Raji (cell line): ENCODE measurements around the gene XCL2.

Experiments
- POLR2A ChIP-seq: IDR thresholded peaks from 2 replicates; pipeline ENCODE4 v1.6.1; 2011; ENCODE audit warnings: low read depth, low read length, control low read depth; ENCODE audit not compliant: insufficient read depth

The XCL2 gene

DNA sequence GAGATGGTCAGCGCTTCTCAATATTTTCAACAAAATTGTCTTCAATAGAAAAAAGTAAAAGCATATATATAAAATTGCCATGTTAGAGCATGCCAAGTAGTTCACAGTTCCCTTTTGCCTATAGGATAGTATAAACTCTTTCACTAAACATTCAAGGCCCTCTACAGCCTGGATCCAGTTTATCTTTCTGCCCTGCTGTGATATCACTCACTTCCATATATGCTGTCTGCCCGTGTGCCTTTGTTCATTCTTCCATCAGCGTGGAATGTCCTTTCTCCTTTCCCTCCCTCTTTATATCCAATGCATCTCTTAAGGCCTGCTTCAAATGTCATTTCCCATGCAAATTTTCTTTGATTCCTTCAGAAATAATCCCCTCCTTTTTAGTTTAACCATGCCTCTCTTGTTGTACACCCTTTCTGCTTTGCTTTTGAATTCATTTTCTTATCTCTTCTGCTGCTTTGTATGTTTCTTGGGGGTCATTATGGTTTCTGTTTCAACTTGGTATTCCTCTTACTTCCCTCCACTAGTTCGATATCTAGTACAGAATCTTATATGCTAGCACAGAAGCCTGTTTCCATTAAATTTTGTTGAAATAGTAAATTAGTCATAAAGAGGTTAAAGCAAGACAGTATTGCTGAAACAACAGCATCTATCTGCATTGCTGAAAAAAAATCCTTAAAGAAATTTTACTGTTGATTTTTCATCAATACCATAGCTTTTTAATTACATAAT lies 44.7 kb downstream of the XCL2 start:
- no peak for TF ChIP-seq POLR2A

DNA sequence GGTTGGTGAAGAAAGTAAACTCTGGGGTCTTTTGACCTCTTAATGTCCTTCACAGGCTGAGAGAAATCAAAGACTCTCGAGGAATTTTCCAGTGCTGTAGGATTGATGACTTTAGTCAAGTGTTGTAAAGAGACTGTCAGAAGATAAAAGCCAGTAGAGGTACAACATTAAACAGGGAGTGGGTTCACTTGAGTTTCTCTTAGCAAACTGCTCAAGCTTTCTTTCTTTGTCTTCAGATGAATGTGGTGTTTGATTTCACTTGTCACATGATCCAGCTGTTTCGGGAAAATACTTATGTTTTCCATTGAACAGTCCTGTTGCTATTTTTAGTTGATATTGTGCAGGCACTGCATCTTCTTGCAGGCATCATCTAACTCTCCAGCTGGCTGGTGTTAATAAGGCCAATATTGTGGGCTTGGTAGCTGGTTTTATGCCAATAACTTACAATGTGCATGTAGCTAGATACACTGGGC lies 45.6 kb downstream of the XCL2 start:
- no peak for TF ChIP-seq POLR2A

DNA sequence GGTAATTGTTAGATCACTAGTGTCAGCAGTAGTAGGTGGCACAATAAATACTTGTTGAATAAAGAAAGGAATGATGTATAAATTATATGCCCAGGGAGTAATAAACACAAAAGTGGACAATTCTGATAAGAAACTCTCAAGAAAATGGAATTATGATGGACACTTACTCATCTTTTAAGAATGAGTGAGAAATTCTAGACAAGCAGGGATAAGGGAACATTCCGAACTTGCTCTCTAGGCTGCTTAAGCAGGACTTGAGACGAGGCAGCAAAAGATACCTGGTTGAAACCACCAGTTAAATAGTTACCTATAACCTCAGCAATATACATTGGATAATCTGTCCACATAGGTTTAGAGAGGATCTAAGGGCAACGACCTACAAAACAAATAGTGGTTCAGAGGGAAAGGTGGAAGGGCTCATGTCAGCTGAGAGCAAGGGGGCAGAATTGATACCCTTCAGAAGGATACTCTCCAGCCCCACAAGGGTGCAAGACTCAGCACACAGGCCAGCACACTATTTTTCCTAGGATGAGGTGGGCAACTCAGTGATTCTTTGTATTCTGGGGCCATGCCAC lies 46.3 kb downstream of the XCL2 start:
- TF ChIP-seq POLR2A: no peak

DNA sequence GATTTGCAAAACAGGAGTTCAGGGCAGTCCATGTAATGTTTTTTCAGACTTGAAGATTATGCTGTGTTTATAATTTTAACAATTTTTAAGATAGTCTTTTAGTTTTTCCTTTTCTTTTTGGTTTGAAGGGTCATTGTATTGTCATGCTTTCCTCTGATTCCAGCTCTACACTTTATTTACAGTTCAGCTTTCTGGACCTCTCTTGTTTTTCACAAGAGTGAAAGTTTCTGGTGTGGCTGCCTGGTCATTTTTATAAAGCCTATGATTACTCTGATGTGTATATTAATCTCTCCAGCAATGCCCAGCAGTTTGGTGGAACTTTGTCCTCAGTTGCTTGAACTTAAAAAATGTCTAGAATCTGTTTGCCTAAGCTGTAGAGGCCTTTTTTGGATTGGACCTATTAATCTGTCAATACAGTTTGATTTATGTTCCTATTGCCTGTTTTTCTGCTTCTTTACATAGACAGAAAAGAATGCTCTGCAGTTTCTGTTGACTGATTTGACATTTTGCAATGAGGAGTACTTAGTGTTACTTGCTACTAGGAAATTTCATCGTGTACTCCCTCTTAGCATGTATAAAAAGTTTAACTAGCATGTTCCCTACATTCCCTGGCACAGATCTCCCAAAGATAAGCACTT lies 52.2 kb downstream of the XCL2 start:
- TF ChIP-seq POLR2A: no peak
